ENCODE results near the gene PIEZO2.
"Not testable (repeated sequence)": the region's sequence is repeated elsewhere in the genome, so short reads cannot be mapped to it uniquely, and the experiment has no call there.

PIEZO2 gene

DNA sequence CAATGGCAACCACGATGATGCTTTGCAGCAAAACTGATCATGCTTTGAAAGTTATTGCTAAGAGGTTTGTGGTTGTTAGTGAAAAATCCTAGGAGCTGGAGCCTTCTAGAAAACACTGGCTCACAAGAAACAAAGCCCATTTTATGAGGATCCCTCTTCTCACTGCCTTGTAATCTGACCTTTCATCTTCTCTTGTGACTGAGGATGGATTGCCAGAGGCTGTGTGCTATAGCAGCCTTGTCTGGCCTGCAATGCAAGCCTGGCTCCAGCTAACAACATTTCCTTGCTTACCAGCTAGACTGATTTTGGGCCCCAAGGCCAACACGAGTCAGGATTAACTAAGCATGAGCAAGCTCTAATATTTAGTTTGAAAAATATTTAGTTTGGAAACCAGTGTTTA, 13.1 kb downstream of the PIEZO2 start:
- Mint-ChIP-seq H3K9me3 (no peaks in the 10 kb centered on the region), H3K36me3 (ENCODE audit: low read depth) (no peaks in the 10 kb centered on the region), H3K4me3 (no peak overlapping the region), H3K27ac (no peak overlapping the region), H3K27me3 (peaks cover 4% of the 10 kb centered on the region), H3K4me1 (ENCODE audit: low read depth) (no peaks in the 10 kb centered on the region)

DNA sequence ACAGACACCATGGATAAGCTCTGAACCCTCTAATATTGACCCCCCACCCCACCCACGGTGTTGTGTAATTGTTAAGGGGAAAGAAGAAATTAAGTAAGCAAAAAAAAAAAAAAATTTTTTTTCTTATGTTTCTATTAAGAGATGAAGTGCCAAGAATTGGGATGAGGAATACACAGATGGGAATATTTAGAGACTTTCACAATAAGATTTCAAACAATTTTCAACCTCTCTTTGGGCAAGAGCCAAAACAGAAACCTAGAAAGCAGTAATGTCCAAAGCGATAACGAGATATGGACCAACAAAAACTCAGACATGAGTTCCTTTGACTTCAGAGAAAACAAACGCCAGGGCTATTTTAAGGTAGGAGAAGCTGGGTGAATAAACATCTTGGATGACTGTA, 14.4 kb downstream of the PIEZO2 start:
- H3K4me1 Mint-ChIP-seq (ENCODE audit: low read depth) = no peaks in the 10 kb centered on the region
- no peak overlapping the region for H3K4me3 Mint-ChIP-seq
- H3K27ac Mint-ChIP-seq = no peak overlapping the region
- no peaks in the 10 kb centered on the region for H3K27me3 Mint-ChIP-seq
- H3K36me3 Mint-ChIP-seq (ENCODE audit: low read depth) = no peaks in the 10 kb centered on the region
- no peaks in the 10 kb centered on the region for H3K9me3 Mint-ChIP-seq

DNA sequence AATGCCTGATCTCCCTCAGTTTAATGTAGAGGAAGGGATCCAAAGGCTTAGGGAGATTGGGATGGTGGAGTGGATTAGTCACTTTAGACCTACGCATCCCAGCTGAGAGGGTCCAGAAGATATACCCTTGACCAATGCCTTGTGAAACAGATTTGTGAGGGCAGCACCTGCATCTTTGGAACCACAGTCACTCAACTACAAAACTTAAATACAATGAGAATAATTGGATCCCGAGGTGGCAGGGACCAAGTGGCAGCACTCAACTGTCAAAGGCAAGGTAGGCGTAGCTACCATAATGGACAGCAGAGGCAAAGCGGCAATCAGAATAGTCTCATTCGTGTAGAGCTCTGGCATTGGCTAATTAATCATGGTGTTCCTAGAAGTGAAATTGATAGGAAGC, 20.3 kb downstream of the PIEZO2 start:
- not testable (repeated sequence) for H3K4me3 Mint-ChIP-seq; H3K4me1 Mint-ChIP-seq (ENCODE audit: low read depth); H3K36me3 Mint-ChIP-seq (ENCODE audit: low read depth); H3K27ac Mint-ChIP-seq; H3K27me3 Mint-ChIP-seq
- peaks cover 13% of the 10 kb centered on the region for H3K9me3 Mint-ChIP-seq

DNA sequence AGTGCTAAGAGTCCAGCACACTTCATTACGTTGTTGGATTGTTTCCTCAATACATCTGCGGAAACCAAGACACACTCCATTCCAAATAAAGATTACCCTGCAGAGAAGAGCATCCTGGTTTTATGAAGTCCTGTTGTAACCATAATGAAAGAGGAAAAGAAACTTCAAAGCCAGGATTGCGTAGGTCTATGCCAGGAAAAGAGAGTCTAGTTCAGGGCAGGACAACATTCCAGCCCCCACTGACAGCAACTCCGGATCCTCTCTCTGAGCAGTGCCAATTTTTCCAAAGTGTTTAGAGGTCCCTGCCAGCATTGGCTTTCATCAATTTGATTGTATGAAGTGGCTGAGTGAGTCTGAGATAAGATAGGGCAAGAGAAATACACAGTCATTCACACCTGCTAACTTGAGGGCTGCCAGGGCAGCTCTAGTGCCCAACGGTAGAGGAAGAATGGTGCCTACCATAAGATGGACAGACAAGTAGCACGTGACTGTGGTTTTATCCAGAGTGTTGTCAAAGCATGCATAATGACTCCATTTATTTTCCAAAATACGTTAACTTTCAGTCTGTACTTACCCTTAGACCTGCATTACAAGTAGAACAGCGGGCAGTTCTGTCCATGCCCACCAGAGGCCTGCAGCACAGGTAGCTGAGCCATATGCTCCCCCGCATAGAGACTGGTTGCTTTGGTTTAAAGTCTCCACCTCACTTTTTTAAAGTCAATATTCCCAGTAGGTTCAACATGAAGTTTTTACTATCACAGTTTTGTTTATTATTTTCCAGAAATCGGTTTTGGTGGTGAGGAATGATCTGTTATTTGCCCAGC, 23.7 kb downstream of the PIEZO2 start:
- Mint-ChIP-seq H3K9me3 (peaks cover 13% of the 10 kb centered on the region), H3K27ac (no peak overlapping the region), H3K4me3 (no peak overlapping the region), H3K36me3 (ENCODE audit: low read depth) (no peaks in the 10 kb centered on the region), H3K4me1 (ENCODE audit: low read depth) (no peaks in the 10 kb centered on the region), H3K27me3 (no peaks in the 10 kb centered on the region)

DNA sequence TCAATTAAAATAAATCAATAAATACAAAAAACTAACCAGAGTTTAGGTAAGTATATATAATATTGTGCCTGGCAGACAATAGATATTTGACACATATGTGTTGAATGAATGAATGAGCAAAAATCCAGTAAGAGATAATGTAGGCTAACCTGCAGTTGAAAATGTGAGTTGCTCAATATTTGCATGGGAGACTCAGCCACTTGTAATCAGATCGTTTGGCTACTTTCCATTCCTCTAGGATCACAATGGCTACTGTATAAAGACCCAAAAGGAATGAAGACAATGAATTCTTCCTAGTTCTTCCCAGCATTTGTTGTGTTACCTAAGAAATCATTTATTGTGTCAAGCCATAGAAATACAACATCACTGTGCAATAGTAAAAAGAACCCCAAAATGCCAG, 25.3 kb downstream of the PIEZO2 start:
- Mint-ChIP-seq H3K27me3 (no peaks in the 10 kb centered on the region), H3K27ac (no peak overlapping the region), H3K36me3 (ENCODE audit: low read depth) (no peaks in the 10 kb centered on the region), H3K4me1 (ENCODE audit: low read depth) (no peaks in the 10 kb centered on the region), H3K9me3 (peaks cover 5% of the 10 kb centered on the region), H3K4me3 (no peak overlapping the region)

DNA sequence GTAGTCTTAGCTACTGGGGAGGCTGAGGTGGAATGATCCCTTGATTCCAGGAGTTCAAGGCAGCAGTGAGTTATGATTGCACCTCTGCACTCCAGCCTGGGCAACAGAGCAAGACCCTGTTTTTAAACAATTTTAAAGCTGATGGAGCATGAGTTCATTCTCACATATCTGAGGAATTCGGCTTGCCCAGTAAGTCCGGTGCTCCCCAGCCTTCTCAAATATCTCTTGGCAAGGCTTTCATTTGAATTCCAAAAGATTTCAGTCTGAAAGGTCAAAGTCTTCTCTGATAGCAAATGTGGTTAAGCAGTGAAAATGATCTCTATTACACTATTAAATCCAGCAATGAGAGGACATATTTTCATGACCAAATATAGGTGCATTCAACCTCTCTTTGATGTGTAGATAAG, 27.9 kb downstream of the PIEZO2 start:
- Mint-ChIP-seq H3K27ac (no peak overlapping the region), H3K9me3 (no peaks in the 10 kb centered on the region), H3K4me1 (ENCODE audit: low read depth) (no peaks in the 10 kb centered on the region), H3K36me3 (ENCODE audit: low read depth) (no peaks in the 10 kb centered on the region), H3K27me3 (no peaks in the 10 kb centered on the region), H3K4me3 (no peak overlapping the region)

DNA sequence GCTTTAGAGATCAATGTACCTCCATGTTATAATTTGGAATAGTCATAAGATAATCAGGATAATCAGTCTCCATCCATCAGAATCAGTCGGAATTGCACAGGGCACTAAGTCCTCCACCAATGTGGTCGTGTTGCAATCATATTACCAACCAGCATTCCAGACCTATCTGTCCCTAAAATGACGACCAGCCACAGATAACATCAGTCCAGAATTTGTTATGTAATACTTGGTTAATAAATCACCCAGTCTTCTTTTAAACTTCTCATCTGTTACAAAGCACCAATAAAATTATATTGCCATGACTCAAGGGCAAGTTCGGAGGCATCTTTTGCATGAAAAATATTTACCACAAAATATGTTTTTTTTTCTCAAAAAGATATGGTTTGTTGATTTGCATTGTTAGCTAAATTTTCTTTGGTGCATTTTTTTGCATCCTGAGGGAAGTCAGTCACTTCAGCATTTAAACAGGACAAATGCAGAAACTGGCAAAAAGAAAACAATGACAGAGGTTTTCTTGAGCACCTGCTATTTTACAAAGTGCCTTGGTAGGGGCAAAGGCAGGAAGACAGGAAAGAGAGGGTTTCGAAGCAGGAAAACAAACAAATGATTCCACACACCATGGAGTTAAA, 29.3 kb downstream of the PIEZO2 start:
- no peaks in the 10 kb centered on the region for H3K9me3 Mint-ChIP-seq
- H3K27me3 Mint-ChIP-seq = no peaks in the 10 kb centered on the region
- no peaks in the 10 kb centered on the region for H3K36me3 Mint-ChIP-seq (ENCODE audit: low read depth)
- no peak overlapping the region for H3K27ac Mint-ChIP-seq
- H3K4me1 Mint-ChIP-seq (ENCODE audit: low read depth) = no peaks in the 10 kb centered on the region
- H3K4me3 Mint-ChIP-seq = no peak overlapping the region

DNA sequence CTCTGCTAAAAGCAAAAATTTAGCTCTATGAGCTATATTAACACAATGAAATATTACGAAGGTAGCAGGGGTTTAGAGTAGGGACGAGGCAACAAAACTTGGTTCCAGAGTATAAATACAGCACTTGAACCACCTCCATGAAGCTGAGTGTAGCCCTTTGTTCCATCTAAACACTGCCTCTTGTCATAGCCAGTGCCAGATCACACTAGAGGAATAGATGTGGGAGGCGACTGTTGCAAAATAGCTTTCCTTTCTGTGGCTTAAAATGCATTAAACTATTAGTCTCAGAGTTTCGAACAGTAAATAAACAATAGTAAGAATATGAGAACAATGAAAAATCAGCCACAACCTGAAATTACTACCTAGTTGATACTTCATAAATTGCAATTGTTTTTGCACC, 29.8 kb downstream of the PIEZO2 start:
- Mint-ChIP-seq H3K4me1 (ENCODE audit: low read depth) (no peaks in the 10 kb centered on the region), H3K27ac (no peak overlapping the region), H3K4me3 (no peak overlapping the region), H3K27me3 (no peaks in the 10 kb centered on the region), H3K9me3 (no peaks in the 10 kb centered on the region), H3K36me3 (ENCODE audit: low read depth) (no peaks in the 10 kb centered on the region)

DNA sequence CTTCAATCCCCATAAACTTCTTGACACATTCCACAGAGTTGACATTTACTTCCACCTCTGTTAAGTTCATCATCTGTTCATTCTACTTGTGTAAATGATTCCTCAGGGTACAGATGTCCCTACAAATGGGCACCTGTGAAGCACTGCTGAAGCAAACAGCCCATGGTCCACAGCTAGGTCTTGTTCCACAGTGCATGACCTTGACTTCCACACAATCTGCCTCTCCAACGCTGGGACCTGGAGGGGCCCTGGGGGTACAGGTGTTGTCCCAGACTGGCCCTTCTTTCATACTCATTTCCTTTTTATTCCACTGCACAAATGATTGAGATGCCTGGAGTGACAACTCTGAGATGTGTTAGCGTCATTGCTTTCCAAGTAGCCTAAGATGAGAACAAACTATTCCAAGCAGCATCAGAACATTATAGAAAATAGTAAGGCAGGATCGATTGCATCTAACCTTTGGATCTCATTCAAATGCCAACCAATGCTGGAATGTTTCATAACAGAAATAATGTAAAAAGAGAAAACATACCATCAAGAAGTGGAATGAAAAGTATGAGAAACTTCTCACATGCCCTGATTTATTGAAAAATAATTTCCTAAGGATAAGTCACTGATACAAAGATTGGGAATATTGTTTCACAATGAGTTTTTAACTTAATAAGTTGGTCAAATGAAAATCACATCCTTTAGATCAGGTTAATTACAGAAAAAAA, 31.2 kb downstream of the PIEZO2 start:
- H3K27me3 Mint-ChIP-seq = no peaks in the 10 kb centered on the region
- no peaks in the 10 kb centered on the region for H3K9me3 Mint-ChIP-seq
- no peaks in the 10 kb centered on the region for H3K4me1 Mint-ChIP-seq (ENCODE audit: low read depth)
- no peak overlapping the region for H3K27ac Mint-ChIP-seq
- H3K4me3 Mint-ChIP-seq = no peak overlapping the region
- no peaks in the 10 kb centered on the region for H3K36me3 Mint-ChIP-seq (ENCODE audit: low read depth)

DNA sequence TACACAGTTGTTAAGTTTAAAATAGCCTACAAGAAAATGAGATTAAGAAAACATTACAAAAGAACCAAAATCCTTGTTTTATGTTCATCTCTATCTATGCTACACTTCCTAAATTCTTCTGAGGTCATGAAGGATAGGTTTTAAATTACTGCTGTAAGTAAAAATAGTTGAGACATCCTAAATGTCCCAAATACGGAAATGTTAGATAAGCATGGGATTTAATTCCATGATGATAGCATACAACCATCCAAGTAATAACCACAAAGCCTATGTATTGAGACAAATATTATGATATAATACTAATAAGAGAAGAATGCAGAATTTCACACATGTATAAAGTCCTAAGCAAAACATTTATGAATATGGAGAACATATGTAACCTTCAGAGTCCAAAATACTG, 34.1 kb downstream of the PIEZO2 start:
- Mint-ChIP-seq H3K4me3 (no peak overlapping the region), H3K27me3 (no peaks in the 10 kb centered on the region), H3K4me1 (ENCODE audit: low read depth) (no peaks in the 10 kb centered on the region), H3K36me3 (ENCODE audit: low read depth) (no peaks in the 10 kb centered on the region), H3K9me3 (no peaks in the 10 kb centered on the region), H3K27ac (no peak overlapping the region)

DNA sequence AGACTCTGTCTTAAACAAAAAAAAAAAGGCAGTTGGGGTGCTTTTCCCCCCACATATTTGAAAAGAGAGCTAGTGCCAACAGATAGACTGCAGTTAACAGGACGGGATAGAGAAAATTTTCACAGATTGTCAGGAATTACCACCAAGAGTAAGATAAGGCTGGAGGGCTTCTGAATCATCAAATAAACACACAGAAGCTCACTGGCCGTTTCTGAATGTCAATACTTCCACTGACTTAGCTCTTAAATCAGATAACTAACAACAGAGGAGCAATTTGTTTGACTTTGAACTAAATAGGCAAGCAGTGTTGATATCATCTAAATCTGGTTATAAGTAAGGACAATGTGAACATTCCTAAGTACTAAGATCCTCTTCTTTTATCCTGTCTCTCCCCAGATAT, 34.7 kb downstream of the PIEZO2 start:
- Mint-ChIP-seq H3K4me1 (ENCODE audit: low read depth) (no peaks in the 10 kb centered on the region), H3K27ac (no peak overlapping the region), H3K27me3 (no peaks in the 10 kb centered on the region), H3K9me3 (no peaks in the 10 kb centered on the region), H3K4me3 (no peak overlapping the region), H3K36me3 (ENCODE audit: low read depth) (no peaks in the 10 kb centered on the region)

DNA sequence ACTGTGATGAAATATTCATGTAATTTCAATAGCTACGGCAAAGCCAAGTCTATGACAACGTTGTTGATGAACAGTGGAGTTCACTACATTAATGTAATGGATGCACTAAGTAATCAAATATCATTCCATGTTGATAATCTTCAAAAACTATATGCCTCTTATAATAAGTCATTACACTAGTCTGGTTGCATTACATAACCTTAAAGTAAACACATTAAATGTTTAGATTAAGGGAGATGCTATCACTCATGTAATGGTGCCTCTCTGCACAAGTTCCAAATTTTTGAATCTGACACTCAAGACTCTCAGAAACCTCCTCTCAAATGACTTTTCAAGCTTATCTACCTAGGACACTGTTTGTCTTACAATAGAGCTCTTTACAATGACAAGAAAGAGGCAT, 35.4 kb downstream of the PIEZO2 start:
- Mint-ChIP-seq H3K4me3 (no peak overlapping the region), H3K36me3 (ENCODE audit: low read depth) (no peaks in the 10 kb centered on the region), H3K27ac (no peak overlapping the region), H3K9me3 (no peaks in the 10 kb centered on the region), H3K4me1 (ENCODE audit: low read depth) (no peaks in the 10 kb centered on the region), H3K27me3 (no peaks in the 10 kb centered on the region)

DNA sequence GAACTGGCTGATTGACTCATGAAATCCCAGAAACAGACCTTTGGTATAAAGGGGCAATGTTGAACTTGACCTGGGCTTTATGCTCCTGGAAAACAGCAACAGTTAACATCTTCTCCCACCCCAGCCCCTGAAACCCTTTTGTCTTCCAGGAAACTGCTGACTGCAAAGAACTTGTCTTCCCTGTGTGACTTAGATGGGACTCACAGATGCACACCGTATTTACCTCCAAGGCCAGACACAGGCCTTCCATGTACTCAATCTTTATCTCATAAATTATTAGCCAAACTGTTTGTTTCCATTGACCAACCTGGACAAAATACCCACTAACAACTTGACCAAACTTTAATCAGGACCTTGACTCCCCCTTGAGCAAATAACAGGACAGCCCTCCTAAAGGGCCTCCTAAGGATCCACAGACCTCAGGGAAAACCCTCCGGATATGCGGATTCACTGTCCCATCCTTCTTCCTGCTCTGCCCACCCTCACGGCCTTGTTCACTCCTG, 36.3 kb downstream of the PIEZO2 start:
- no peak overlapping the region for H3K4me3 Mint-ChIP-seq
- no peak overlapping the region for H3K27ac Mint-ChIP-seq
- H3K27me3 Mint-ChIP-seq = no peaks in the 10 kb centered on the region
- no peaks in the 10 kb centered on the region for H3K9me3 Mint-ChIP-seq
- no peaks in the 10 kb centered on the region for H3K36me3 Mint-ChIP-seq (ENCODE audit: low read depth)
- no peaks in the 10 kb centered on the region for H3K4me1 Mint-ChIP-seq (ENCODE audit: low read depth)

DNA sequence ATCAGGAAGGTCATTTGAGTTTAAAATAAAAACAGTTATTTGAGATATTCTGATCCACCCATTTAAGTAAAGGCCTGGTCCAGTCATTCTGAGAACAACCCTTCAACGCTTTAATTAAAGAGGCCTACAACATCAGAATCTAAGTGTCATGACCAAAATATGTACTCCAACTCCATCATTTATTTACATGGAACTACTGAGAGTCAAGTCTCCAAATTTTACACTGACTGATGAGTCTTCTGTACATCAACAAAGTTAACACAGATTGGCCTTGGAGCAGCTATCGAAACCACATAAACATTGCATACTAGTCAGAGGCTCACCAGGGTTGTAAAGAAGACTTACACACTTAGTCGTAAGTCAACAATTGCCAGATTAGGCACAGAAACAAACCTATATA, 37.1 kb downstream of the PIEZO2 start:
- Mint-ChIP-seq H3K9me3 (no peaks in the 10 kb centered on the region), H3K27me3 (no peaks in the 10 kb centered on the region), H3K36me3 (ENCODE audit: low read depth) (no peaks in the 10 kb centered on the region), H3K4me1 (ENCODE audit: low read depth) (no peaks in the 10 kb centered on the region), H3K4me3 (no peak overlapping the region), H3K27ac (no peak overlapping the region)

DNA sequence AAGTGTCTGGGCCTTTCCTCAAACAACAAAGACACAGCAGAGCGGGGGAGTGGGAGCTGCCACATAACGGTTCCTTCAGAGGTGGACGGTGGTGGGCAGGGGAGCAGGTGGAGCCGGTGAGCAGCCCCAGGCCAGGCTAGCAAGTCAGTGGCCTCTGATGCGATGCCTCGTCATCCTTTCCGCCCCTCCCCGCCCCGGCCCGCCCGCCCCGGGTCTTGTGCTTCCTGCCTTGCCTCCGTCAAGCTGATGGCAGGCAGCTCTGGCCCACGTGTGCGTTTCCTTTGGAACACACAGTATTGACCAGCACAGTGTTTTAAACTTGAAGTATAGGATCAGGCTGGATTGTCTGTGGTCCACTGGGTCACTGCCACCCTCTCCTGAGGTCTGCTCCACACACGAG, 38.9 kb downstream of the PIEZO2 start:
- Mint-ChIP-seq H3K9me3 (no peaks in the 10 kb centered on the region), H3K36me3 (ENCODE audit: low read depth) (no peaks in the 10 kb centered on the region), H3K27ac (no peak overlapping the region), H3K27me3 (no peaks in the 10 kb centered on the region), H3K4me3 (no peak overlapping the region), H3K4me1 (ENCODE audit: low read depth) (no peaks in the 10 kb centered on the region)

Data from stimulated activated naive CD8-positive, alpha-beta T cell treated with anti-CD3 and anti-CD28 coated beads, Interleukin-15, Interleukin-2, amounts not matched to agents 100 ng/mL and 50 ng/mL, for 24 hours (primary cell).